GM19099 (cell line): Measurements from ENCODE around the gene TNNI3.

ENCODE experiments used
- POLR2A ChIP-seq: IDR thresholded peaks from 3 replicates; pipeline ENCODE4 v1.6.1; 2011; ENCODE audit warnings: low read depth; ENCODE audit not compliant: insufficient read length; ENCODE audit errors: extremely low read depth

TNNI3 gene

DNA sequence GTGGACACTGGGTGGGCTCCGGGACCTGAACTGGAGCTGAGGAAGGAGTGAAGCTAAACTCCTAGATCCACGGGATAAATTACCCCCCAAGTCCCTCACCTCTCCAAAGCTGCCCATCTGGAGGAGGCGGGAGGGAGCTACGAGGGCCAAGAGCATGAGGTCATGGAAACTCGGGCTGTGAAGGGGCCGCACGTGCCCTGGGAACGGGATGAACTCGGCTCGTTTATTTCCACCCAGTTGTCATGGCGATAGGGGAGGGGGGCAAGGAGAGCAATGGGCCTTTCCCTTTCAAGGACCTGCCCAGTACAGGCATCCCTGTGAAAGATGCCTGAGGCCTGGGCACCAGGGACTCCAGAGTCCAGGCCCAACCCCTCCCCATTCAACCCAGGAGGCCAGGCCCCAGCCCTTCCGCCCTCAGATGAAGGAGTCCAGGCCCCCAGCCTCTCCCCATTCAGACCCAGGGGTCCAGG is 43.9 kb downstream of the TNNI3 start:
- TF ChIP-seq POLR2A = no peak

GRCh38 chr19:55112777-55113569 is 44.6 kb downstream of the TNNI3 start:
- TF ChIP-seq POLR2A = no peak

DNA sequence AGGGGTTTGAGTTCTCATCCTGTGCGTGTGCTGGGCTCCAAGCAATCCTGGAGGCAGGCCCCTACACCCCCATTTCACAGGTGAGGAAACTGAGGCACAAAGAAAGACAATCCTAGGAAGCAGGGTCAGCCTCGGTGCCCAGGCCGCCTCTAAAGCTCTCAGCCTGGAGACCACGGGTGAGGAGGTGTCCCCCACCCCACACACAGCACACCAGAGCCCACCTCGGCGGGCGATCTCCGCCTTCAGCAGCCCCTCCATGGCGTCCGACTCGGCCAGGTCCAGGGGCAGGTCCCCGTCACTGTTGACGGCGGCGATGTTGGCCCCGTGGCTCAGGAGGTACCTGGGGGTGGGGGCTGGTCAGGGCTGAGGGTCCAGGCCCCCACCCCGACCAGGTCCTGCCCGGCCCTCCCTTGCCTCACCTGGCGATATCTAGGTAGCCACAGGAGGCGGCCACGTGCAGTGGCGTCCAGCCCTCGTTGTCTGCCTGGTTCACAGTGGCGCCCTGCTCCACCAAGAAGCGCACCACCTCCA is 45.2 kb downstream of the TNNI3 start:
- no peak for TF ChIP-seq POLR2A

DNA sequence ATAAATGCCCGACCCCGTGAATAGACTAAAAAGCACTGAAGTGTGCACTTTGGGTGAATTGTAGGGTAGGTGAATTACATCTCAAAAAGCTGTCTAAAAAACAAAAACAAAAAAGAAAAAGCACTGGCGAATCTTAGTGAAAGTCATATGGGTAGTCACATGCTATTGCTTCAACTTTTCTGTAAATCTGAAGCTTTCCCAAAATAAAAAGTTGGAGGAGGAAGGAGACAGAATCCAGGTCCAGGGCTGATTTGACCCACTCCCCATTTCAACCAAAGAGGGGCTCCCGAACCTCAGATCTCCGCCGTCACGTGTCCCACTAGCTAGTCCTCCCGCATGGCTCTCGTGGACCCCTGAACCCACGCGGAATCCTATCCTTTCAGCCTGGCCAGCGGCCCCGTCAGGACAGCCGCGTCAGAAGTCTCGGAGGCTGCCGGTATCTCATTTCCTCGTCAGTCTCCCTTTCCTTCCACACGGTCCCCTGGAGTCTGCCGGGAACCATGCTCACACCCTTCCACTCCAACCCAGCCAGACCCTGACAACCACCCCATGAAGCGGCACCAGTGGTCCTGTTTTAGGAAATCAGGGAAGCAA is 46.2 kb downstream of the TNNI3 start:
- no peak for TF ChIP-seq POLR2A

DNA sequence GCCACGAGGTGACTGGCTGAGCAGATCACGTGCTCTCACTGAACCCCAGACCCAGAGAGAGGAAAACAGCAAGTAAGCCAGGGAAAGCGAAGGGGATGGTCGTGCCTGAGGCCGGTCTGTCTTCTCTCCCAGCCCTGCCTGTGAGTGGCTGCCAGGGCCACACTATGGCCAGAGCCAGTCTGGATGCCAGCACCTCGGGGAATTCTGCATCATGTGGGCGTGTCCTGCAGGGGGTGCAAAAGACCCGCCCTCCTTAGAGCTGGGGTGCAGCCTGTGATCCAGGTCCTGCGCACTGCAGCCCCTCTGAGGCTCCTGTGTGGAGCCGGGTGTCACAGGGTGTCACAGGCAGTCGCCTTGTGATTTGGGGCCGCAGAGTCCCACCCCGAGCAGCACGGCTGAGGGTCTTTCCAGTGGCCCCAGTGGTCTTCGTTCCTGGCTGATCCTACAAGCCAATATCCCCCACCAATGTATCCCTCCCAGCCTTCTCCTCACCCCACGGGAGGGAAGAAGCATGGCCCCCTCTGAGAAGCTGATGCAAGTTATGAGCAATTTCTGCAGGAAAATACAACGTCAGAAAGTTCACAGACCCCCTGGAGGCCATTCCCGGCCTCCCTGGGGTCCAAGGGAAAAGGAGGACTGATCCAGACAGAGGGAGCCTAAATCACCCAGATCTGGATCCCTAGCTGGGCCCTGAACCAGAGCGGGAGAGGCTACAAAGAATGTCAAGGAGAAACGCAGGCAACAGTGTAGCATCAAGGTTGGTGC is 47.8 kb downstream of the TNNI3 start:
- TF ChIP-seq POLR2A = no peak

DNA sequence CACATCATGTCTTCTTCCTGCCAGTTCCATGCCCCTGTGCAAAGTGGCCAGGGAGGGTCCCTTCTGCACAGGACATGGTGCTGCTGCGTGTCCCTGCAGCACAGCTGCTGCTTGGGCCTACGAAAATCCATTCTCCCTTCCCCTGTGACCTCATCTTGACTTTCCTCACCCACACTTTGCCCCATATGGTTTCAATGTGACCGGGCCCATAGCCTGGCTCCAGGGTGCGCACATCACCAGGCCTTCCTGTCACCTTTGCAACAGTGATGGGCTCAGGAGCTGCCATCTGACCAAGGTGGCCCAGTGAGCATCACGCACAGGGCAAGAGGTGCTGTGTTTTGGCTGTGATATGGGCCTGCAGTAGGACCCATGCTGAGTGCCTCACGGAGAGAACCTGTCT is 50.9 kb downstream of the TNNI3 start:
- no peak for TF ChIP-seq POLR2A

DNA sequence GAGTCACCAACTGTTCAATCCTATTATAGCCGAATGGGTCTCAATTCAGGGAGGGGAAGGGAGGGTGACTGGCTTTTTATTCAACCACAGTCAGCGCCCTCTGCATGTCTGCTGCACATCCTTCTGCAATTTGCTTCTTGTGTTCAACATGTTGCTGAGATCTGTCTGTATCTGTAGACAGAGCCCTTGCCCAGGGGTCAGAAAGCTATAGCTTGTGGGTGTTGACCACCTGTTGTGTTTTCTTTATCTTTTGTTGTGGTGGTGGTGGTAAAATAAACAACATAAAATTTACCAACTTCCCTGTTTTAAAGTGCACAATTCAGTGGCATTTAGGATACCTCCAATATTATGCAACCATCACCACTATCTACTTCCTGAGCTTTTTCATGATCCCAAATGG is 52.3 kb downstream of the TNNI3 start:
- no peak for TF ChIP-seq POLR2A

DNA sequence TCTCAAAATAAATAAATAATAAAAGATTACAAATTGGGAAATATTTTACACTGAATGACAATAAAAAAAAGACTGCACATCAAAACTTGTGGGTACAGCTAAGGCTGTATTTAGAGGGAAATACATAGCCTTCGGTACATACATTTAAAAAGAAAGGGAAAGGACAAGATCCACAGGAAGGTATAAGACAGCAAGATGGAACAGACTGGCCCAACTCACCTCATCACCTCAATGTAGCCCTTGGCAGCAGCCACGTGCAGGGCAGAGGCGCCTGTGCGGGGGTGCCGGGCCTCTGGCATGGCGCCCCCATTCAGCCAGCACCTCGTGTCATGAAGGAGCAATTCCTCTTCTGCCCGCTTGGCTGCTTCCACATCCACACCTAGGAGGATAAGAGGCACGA is 54.3 kb downstream of the TNNI3 start:
- no peak for TF ChIP-seq POLR2A
